ENCODE results near the gene DGKI.

GRCh38 chr7:137445268-137445667 lies 401.5 kb downstream of the DGKI start:
- TF ChIP-seq ZNF384 (IDR thresholded peaks at IDR 0.05) (no peak), CTBP1 (IDR thresholded peaks at IDR 0.05; ENCODE audit: borderline replicate concordance) (no peak), FOXA1 (IDR thresholded peaks at IDR 0.05) (no peak), SP1 (IDR thresholded peaks at IDR 0.05) (no peak)
